HG02571 (cell line): ENCODE results near the gene TTLL10.

Experiments
- ATAC-seq: cut with Tn5 transposase; IDR thresholded peaks from one replicate; pipeline ENCODE4 v1.9.1; 2021; ENCODE audit warnings: mild to moderate bottlenecking, moderate library complexity; ENCODE audit not compliant: unreplicated experiment

The TTLL10 gene

DNA sequence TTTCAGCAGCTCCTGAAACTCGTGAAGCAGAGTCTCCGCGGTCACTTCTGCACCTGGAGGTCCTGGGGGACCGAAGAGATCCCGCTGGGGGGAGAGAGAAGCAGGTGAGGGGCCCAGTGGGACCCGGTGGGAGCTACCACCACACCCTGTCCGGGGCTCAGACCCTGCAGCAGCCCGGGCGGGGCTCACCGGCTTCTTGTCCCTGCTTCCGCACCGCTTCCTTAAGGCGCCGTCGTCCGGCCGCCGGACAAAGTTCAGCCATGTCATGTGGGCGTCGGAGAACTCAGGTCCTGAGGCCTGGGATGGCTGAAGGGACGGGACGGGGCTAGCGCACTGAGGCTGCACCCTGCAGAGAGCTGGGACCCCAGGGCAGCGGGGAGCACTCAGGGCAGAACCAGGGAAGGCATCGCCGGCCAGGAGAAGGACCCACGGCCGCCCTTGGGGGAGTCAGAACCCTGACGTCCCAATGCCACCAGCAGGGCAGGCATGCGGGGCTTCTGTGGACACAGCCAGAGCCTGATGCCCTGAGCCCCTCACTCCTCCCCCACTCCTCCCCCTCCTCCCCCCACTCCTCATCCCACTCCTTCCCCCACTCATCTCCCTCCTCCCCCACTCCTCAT, 70.6 kb downstream of the TTLL10 start:
- ATAC-seq = no peak

DNA sequence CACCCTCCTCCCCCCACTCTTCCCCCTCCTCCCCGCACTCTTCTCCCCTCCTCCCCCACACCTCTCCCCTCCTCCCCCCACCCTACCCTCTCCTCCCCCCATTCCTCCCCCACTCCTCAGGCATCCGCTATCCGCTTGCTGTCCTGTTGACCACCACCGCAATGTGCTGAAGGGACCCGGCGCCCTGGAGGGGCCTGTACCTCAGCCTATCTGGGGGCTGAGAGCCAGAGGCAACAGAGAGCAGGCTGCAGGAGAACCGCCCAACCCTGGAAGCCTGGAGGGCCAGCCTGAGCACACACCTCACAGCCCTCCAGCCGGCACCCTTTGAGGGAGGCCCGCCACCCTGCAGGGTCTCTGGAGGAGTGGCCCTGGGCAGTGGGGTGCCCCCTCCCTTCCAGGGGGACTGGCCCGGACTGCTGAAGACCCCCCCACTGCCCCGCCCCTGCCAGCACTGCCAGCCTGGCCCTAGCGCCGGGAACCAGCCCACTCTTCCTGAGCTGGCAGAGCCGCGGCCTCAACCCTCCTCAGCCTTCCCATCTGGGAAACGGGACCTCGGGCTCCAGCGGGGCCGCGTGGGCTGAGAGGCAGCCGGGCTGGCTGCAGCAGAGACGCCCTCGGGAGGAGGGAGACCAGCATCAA, 71.6 kb downstream of the TTLL10 start:
- no peak for ATAC-seq

DNA sequence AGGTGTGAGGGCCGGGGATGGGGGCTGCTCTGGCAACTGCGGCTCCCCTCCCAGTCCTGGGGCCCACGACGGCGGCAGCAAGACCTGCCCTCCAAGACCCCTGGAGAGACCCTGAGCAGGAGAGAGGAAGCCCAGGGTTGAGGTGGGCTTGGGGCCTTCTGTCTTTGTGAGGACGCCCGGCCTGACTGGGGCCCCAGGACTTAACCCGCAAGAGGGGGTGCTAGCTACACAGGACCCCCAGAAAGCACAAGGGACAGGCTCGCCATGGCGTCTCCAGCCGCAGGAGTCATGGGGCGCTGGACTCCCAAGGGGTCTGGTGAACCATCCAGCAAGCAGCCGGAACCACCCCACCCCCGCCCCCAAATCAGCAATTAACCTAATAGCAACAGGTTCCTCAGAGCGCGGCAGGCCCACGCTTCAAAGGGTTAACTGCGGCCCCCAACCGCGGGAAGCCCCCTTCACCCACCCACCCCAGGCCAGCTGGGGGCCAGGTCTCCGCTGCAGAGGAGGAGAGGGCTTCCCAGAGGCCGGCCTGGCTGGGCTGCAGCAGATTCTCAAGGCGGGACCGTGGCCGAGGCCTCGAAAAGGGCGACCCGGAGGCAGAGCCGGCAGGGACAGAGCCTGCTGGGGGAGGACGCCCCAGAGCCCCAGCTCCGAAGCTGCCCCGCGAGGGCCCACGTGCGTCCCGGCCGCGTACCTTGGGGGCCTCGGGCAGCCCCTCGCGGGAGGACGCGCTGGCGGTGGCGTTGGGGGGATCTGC, 72.3 kb downstream of the TTLL10 start:
- ATAC-seq = no peak

DNA sequence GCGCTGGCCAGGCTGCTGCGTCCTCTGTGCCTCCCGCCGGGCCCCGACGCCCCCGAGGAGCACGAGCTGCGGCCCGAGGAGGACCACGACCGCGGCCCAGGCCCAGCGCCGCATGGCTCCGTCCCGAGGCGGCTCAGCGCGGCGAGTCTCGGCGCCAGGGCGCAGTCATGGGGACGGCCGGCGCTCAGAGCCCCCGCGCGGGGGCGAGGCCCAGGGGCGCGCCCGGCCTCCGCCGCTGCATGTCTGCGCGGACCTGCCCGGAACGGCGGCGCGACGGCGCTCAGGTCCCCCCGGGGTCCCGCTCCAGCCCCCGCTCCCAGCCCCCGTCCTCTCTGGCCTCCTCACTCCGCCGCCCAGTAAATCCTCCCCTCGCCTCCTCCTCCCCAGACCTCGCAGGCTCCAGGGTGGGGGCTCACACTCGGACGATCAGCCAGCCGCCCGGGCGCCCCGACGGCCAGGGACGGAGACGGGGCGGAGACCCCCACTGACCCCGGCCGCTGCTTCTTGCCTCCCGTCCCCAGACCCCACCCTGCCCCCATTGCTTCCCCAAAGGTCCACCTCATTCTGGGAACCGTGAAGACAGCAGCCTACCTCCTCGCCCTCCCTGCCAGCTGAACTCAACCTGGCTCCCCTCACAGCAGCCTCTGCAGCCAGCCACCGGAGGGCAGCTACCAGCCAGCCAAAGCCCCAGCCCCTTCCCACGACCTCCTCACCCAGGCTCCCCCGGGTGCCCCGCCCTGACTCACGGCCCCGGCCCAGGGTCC, 73.1 kb downstream of the TTLL10 start, which contains the start of gene C1QTNF12:
C1QTNF12 (minus strand) TSS at position 146 of the 764 bp plus-strand sequence; CDS start at position 114, 32 bp downstream.
- ATAC-seq = no peak

DNA sequence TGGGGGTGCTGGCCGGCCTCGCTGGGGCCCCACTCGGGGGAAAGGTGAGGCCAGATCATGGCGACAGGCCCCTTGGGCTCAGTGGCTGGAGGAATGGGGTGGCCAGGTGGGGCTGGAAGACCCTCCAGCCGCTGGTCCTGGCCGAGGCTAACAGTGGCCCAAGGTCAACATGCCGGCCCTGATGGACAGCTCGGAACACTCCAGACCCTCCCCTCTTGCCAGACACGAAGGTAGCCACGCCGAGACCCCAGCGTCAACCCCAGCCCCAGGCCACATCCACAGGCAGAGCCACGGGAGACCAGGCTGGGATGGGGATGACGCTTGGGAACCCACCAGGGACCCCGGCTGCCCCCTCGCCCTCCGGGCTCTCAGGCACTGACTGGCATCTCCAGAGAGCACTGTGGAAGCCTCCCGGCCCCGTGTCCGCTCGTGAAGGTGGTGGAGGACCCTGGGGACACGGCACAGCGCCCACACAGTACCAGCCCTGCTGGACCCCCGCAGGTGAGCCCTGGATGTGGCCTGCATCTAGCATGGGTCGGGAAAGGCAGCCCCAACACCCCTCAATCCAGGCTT, 73.7 kb downstream of the TTLL10 start:
- no peak for ATAC-seq
